Neutrophil (primary cell): ENCODE measurements around the gene CFAP20DC.

Source experiments
- H3K27ac ChIP-seq: fragments of 200-600 bp; sonication (generic); 2 replicates; pipeline ENCODE4 v1.5.1; 2016; ENCODE audit warnings: mild to moderate bottlenecking, moderate library complexity
- H3K27me3 ChIP-seq: fragments of 200-600 bp; sonication (generic); 2 replicates; pipeline ENCODE4 v1.6.0; 2016; ENCODE audit warnings: mild to moderate bottlenecking
- H3K36me3 ChIP-seq: fragments of 200-600 bp; sonication (generic); 2 replicates; pipeline ENCODE4 v1.5.1; 2017
- H3K4me1 ChIP-seq, 2 experiments: fragments of 200-600 bp in 1 of 2; sonication (generic) in 1 of 2; 1 replicate in 1 of 2; 2 replicates in 1 of 2; pipeline versions ENCODE4 v1.5.1 to v1.6.1; 2013 to 2016; ENCODE audit warnings: low read depth in 1 of 2, low read length in 1 of 2, mild to moderate bottlenecking in 1 of 2, moderate library complexity in 1 of 2; ENCODE audit not compliant: control insufficient read depth in 1 of 2, insufficient read depth in 1 of 2
- H3K4me3 ChIP-seq, 2 experiments: fragments of 200-600 bp in 1 of 2; sonication (generic) in 1 of 2; 1 replicate in 1 of 2; 2 replicates in 1 of 2; pipeline ENCODE4 v1.5.1; 2013 to 2016; ENCODE audit warnings: low read depth in 1 of 2, low read length in 1 of 2, mild to moderate bottlenecking in 1 of 2, moderate library complexity in 1 of 2
- H3K9me3 ChIP-seq: fragments of 200-600 bp; sonication (generic); 2 replicates; pipeline ENCODE4 v1.5.1; 2016
- TF ChIP-seq, protein P1 (sequence below): fragments of 200-600 bp; sonication (generic); IDR thresholded peaks from 2 replicates; pipeline ENCODE4 v1.5.1; 2016; ENCODE audit warnings: antibody characterized with exemption

CFAP20DC gene

GRCh38 chr3:59006634-59007517, 42.9 kb downstream of the CFAP20DC start:
- Histone ChIP-seq H3K4me3 (no peak overlapping the region), H3K9me3 (no peaks in the 10 kb centered on the region), H3K4me1 (no peaks in the 10 kb centered on the region), H3K27me3 (peaks cover 4% of the 10 kb centered on the region), H3K27ac (no peak overlapping the region), H3K36me3 (no peaks in the 10 kb centered on the region)
- TF ChIP-seq, protein P1, sequence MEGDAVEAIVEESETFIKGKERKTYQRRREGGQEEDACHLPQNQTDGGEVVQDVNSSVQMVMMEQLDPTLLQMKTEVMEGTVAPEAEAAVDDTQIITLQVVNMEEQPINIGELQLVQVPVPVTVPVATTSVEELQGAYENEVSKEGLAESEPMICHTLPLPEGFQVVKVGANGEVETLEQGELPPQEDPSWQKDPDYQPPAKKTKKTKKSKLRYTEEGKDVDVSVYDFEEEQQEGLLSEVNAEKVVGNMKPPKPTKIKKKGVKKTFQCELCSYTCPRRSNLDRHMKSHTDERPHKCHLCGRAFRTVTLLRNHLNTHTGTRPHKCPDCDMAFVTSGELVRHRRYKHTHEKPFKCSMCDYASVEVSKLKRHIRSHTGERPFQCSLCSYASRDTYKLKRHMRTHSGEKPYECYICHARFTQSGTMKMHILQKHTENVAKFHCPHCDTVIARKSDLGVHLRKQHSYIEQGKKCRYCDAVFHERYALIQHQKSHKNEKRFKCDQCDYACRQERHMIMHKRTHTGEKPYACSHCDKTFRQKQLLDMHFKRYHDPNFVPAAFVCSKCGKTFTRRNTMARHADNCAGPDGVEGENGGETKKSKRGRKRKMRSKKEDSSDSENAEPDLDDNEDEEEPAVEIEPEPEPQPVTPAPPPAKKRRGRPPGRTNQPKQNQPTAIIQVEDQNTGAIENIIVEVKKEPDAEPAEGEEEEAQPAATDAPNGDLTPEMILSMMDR: no peak

- Histone ChIP-seq H3K9me3 (no peaks in the 10 kb centered on the region), H3K4me1 (no peaks in the 10 kb centered on the region), H3K36me3 (no peaks in the 10 kb centered on the region), H3K27ac (no peak overlapping the region), H3K27me3 (peaks cover 10% of the 10 kb centered on the region), H3K4me3 (no peak overlapping the region)
- TF ChIP-seq, protein P1: no peak
Measured at GRCh38 chr3:59001675-59002074, 48.1 kb downstream of the CFAP20DC start.

- H3K4me3 ChIP-seq: no peak overlapping the region
- H3K4me1 ChIP-seq: no peaks in the 10 kb centered on the region
- H3K27ac ChIP-seq: no peak overlapping the region
- H3K9me3 ChIP-seq: no peaks in the 10 kb centered on the region
- H3K27me3 ChIP-seq: peaks cover 10% of the 10 kb centered on the region
- no peaks in the 10 kb centered on the region for H3K36me3 ChIP-seq
- TF ChIP-seq, protein P1: no peak
Measured at GRCh38 chr3:58999774-59000160, 50.1 kb downstream of the CFAP20DC start.

- H3K9me3 ChIP-seq: no peaks in the 10 kb centered on the region
- H3K27ac ChIP-seq: no peak overlapping the region
- TF ChIP-seq, protein P1: no peak
- no peak overlapping the region for H3K4me3 ChIP-seq
- no peaks in the 10 kb centered on the region for H3K4me1 ChIP-seq
- H3K36me3 ChIP-seq: no peaks in the 10 kb centered on the region
- H3K27me3 ChIP-seq: peaks cover 10% of the 10 kb centered on the region
Measured at GRCh38 chr3:58999134-58999773, 50.6 kb downstream of the CFAP20DC start.

GRCh38 chr3:58998476-58999117, 51.2 kb downstream of the CFAP20DC start:
- Histone ChIP-seq H3K4me3 (no peak overlapping the region), H3K27me3 (peaks cover 10% of the 10 kb centered on the region), H3K36me3 (no peaks in the 10 kb centered on the region), H3K9me3 (no peaks in the 10 kb centered on the region), H3K27ac (no peak overlapping the region), H3K4me1 (no peaks in the 10 kb centered on the region)
- TF ChIP-seq, protein P1: no peak
